T-helper 2 cell treated with Interferon-gamma antibody and Interleukin-4, amounts not matched to agents 5 μg/mL and 100 μg/mL, for 36 hours (primary cell): ENCODE data around the gene DOCK1.

Source experiments
- DNase-seq: peaks from one replicate; pipeline ENCODE4 v3.0.0; 2021; ENCODE audit warnings: low spot score
- H3K27ac Mint-ChIP-seq: one replicate; pipeline ENCODE4 v1.8.0; 2021; ENCODE audit warnings: mild to moderate bottlenecking, mixed read lengths
- H3K27me3 Mint-ChIP-seq: one replicate; pipeline ENCODE4 v1.8.0; 2021; ENCODE audit warnings: low read depth, mixed read lengths
- H3K36me3 Mint-ChIP-seq: one replicate; pipeline ENCODE4 v1.8.0; 2021; ENCODE audit warnings: low read depth, mixed read lengths
- H3K4me1 Mint-ChIP-seq: one replicate; pipeline ENCODE4 v1.8.0; 2021; ENCODE audit warnings: low read depth, mixed read lengths
- H3K4me3 Mint-ChIP-seq: one replicate; pipeline ENCODE4 v1.8.0; 2022; ENCODE audit warnings: mild to moderate bottlenecking, moderate library complexity, mixed read lengths
- H3K9me3 Mint-ChIP-seq: one replicate; pipeline ENCODE4 v1.8.0; 2021; ENCODE audit warnings: mixed read lengths

Gene DOCK1

GRCh38 chr10:127194599-127194998 is 289.4 kb downstream of the DOCK1 start:
- Mint-ChIP-seq H3K4me3 (no peak overlapping the region), H3K27ac (no peak overlapping the region), H3K9me3 (no peaks in the 10 kb centered on the region), H3K27me3 (peaks cover 43% of the 10 kb centered on the region), H3K36me3 (no peaks in the 10 kb centered on the region), H3K4me1 (no peaks in the 10 kb centered on the region)
- no peak for DNase-seq

GRCh38 chr10:127195041-127195506 is 289.8 kb downstream of the DOCK1 start:
- H3K27ac Mint-ChIP-seq, result no peak overlapping the region

GRCh38 chr10:127195571-127196281 is 290.5 kb downstream of the DOCK1 start:
- no peaks in the 10 kb centered on the region for H3K4me1 Mint-ChIP-seq
- H3K27ac Mint-ChIP-seq, result no peak overlapping the region
- H3K36me3 Mint-ChIP-seq, result no peaks in the 10 kb centered on the region
- DNase-seq, result no peak
- H3K27me3 Mint-ChIP-seq, result peaks cover 41% of the 10 kb centered on the region
- no peaks in the 10 kb centered on the region for H3K9me3 Mint-ChIP-seq
- H3K4me3 Mint-ChIP-seq, result no peak overlapping the region

More at GRCh38 chr10:127195041-127195506, 289.8 kb downstream of the DOCK1 start:
- no peak for DNase-seq
- H3K4me1 Mint-ChIP-seq, result no peaks in the 10 kb centered on the region
- H3K4me3 Mint-ChIP-seq, result no peak overlapping the region
- H3K27me3 Mint-ChIP-seq, result peaks cover 43% of the 10 kb centered on the region
- no peaks in the 10 kb centered on the region for H3K9me3 Mint-ChIP-seq
- no peaks in the 10 kb centered on the region for H3K36me3 Mint-ChIP-seq

GRCh38 chr10:127196282-127197153 is 291.3 kb downstream of the DOCK1 start, which contains the start of gene INSYN2A:
Gene INSYN2A, minus strand, starts transcription at chr10:127196591. Its CDS starts 20,196 bp downstream, at chr10:127176395.
- H3K4me3 Mint-ChIP-seq, result no peak within 1 kb of the TSS
- no peaks in the 10 kb centered on the region for H3K9me3 Mint-ChIP-seq
- H3K27ac Mint-ChIP-seq, result no peak within 1 kb of the TSS
- H3K36me3 Mint-ChIP-seq, result no peaks in the 10 kb centered on the region
- DNase-seq, result no peak
- no peaks in the 10 kb centered on the region for H3K4me1 Mint-ChIP-seq
- peaks cover 41% of the 10 kb centered on the region for H3K27me3 Mint-ChIP-seq

GRCh38 chr10:127197154-127197432 is 291.9 kb downstream of the DOCK1 start:
- no peak for DNase-seq
- no peak overlapping the region for H3K4me3 Mint-ChIP-seq
- no peaks in the 10 kb centered on the region for H3K36me3 Mint-ChIP-seq
- no peaks in the 10 kb centered on the region for H3K9me3 Mint-ChIP-seq
- H3K27me3 Mint-ChIP-seq, result peaks cover 41% of the 10 kb centered on the region
- no peak overlapping the region for H3K27ac Mint-ChIP-seq
- H3K4me1 Mint-ChIP-seq, result no peaks in the 10 kb centered on the region

GRCh38 chr10:127198307-127198706 is 293.1 kb downstream of the DOCK1 start:
- H3K36me3 Mint-ChIP-seq, result no peaks in the 10 kb centered on the region
- H3K4me1 Mint-ChIP-seq, result no peaks in the 10 kb centered on the region
- peaks cover 37% of the 10 kb centered on the region for H3K27me3 Mint-ChIP-seq
- H3K27ac Mint-ChIP-seq, result no peak overlapping the region
- H3K4me3 Mint-ChIP-seq, result no peak overlapping the region
- no peak for DNase-seq
- no peaks in the 10 kb centered on the region for H3K9me3 Mint-ChIP-seq

GRCh38 chr10:127198721-127199120 is 293.5 kb downstream of the DOCK1 start:
- Mint-ChIP-seq H3K27me3 (peaks cover 33% of the 10 kb centered on the region), H3K36me3 (no peaks in the 10 kb centered on the region), H3K4me3 (no peak overlapping the region), H3K9me3 (no peaks in the 10 kb centered on the region), H3K27ac (no peak overlapping the region), H3K4me1 (no peaks in the 10 kb centered on the region)
- DNase-seq, result no peak

- Mint-ChIP-seq H3K27me3 (peaks cover 23% of the 10 kb centered on the region), H3K27ac (no peak overlapping the region), H3K4me1 (no peaks in the 10 kb centered on the region), H3K36me3 (no peaks in the 10 kb centered on the region), H3K9me3 (no peaks in the 10 kb centered on the region), H3K4me3 (no peak overlapping the region)
- no peak for DNase-seq
Observed at GRCh38 chr10:127200646-127201045, 295.4 kb downstream of the DOCK1 start.

- Mint-ChIP-seq H3K36me3 (no peaks in the 10 kb centered on the region), H3K4me1 (no peaks in the 10 kb centered on the region), H3K4me3 (no peak overlapping the region), H3K9me3 (no peaks in the 10 kb centered on the region), H3K27ac (no peak overlapping the region), H3K27me3 (peaks cover 9% of the 10 kb centered on the region)
- DNase-seq, result no peak
Observed at GRCh38 chr10:127203067-127203466, 297.8 kb downstream of the DOCK1 start.

- Mint-ChIP-seq H3K27ac (no peak overlapping the region), H3K36me3 (no peaks in the 10 kb centered on the region), H3K4me3 (no peak overlapping the region), H3K27me3 (no peaks in the 10 kb centered on the region), H3K4me1 (no peaks in the 10 kb centered on the region), H3K9me3 (no peaks in the 10 kb centered on the region)
- no peak for DNase-seq
Observed at GRCh38 chr10:127207081-127207480, 301.9 kb downstream of the DOCK1 start.

GRCh38 chr10:127210936-127211466 is 305.8 kb downstream of the DOCK1 start:
- H3K4me1 Mint-ChIP-seq, result no peaks in the 10 kb centered on the region
- H3K27ac Mint-ChIP-seq, result no peak overlapping the region
- no peak overlapping the region for H3K4me3 Mint-ChIP-seq
- H3K9me3 Mint-ChIP-seq, result no peaks in the 10 kb centered on the region
- DNase-seq, result no peak
- no peaks in the 10 kb centered on the region for H3K27me3 Mint-ChIP-seq
- no peaks in the 10 kb centered on the region for H3K36me3 Mint-ChIP-seq

GRCh38 chr10:127215866-127216265 is 310.6 kb downstream of the DOCK1 start:
- Mint-ChIP-seq H3K36me3 (no peaks in the 10 kb centered on the region), H3K4me1 (no peaks in the 10 kb centered on the region), H3K9me3 (peaks cover 4% of the 10 kb centered on the region), H3K4me3 (no peak overlapping the region), H3K27ac (no peak overlapping the region), H3K27me3 (no peaks in the 10 kb centered on the region)
- no peak for DNase-seq

- no peaks in the 10 kb centered on the region for H3K4me1 Mint-ChIP-seq
- H3K9me3 Mint-ChIP-seq, result peaks cover 4% of the 10 kb centered on the region
- no peak for DNase-seq
- no peak overlapping the region for H3K27ac Mint-ChIP-seq
- no peak overlapping the region for H3K4me3 Mint-ChIP-seq
- H3K27me3 Mint-ChIP-seq, result no peaks in the 10 kb centered on the region
- H3K36me3 Mint-ChIP-seq, result no peaks in the 10 kb centered on the region
Observed at GRCh38 chr10:127216274-127216673, 311.0 kb downstream of the DOCK1 start.

GRCh38 chr10:127216786-127217185 is 311.6 kb downstream of the DOCK1 start:
- no peak for DNase-seq
- peaks cover 4% of the 10 kb centered on the region for H3K9me3 Mint-ChIP-seq
- H3K27ac Mint-ChIP-seq, result no peak overlapping the region

More at GRCh38 chr10:127216786-127217185, 311.6 kb downstream of the DOCK1 start:
- Mint-ChIP-seq H3K4me3 (no peak overlapping the region), H3K4me1 (no peaks in the 10 kb centered on the region), H3K36me3 (no peaks in the 10 kb centered on the region), H3K27me3 (no peaks in the 10 kb centered on the region)
